Transverse colon (tissue), 3 donors: ENCODE measurements around the gene CHIT1.

Experiments
- POLR2A ChIP-seq: fragments of 450-650 bp; IDR thresholded peaks from one replicate; pipeline ENCODE4 v1.6.1; 2016; ENCODE audit warnings: antibody characterized with exemption, mild to moderate bottlenecking, moderate library complexity
- TF ChIP-seq, protein P1 (sequence below), 5 experiments: fragments of 200-600 bp in 3 of 5; fragments of 450-650 bp in 2 of 5; sonication (generic) in 3 of 5; IDR thresholded peaks; 1 replicate in 2 of 5; 2 replicates in 3 of 5; pipeline ENCODE4 v1.5.1; 2016 to 2017; ENCODE audit warnings: antibody characterized with exemption in 5 of 5, inconsistent platforms in 3 of 5, mild to moderate bottlenecking in 2 of 5, moderate library complexity in 1 of 5

DNA sequence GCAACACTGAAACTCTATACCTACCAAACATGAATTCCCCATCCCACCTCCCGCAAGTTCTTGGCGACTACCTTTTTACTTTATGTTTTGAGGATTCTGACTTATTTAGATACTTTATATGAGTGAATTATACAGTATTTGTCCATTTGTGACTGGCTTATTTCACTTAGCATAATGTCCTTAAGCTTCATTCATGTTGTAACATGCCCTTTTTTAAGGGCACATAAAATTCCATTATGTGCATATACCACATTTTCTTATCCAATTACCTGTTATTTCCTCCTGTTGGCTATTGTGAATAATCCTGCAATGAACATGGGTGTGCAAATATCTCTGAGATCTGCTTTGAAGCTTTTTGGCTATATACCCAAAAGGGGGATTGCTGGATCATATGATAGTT lies 22.0 kb upstream of the CHIT1 start:
- TF ChIP-seq, protein P1, sequence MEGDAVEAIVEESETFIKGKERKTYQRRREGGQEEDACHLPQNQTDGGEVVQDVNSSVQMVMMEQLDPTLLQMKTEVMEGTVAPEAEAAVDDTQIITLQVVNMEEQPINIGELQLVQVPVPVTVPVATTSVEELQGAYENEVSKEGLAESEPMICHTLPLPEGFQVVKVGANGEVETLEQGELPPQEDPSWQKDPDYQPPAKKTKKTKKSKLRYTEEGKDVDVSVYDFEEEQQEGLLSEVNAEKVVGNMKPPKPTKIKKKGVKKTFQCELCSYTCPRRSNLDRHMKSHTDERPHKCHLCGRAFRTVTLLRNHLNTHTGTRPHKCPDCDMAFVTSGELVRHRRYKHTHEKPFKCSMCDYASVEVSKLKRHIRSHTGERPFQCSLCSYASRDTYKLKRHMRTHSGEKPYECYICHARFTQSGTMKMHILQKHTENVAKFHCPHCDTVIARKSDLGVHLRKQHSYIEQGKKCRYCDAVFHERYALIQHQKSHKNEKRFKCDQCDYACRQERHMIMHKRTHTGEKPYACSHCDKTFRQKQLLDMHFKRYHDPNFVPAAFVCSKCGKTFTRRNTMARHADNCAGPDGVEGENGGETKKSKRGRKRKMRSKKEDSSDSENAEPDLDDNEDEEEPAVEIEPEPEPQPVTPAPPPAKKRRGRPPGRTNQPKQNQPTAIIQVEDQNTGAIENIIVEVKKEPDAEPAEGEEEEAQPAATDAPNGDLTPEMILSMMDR (IDR thresholded peaks at IDR 0.05): no peak
- TF ChIP-seq POLR2A: no peak
